Liver (tissue), 9 donors: Measurements from ENCODE around the gene CDK11A. TPM values are rescaled to one million over a fixed set of nuclear protein-coding genes. Genes with fewer than 3 reads are reported as not detected.

Experiments
- DNase-seq: peaks from one replicate; pipeline ENCODE4 v3.0.0-alpha.2; 2017; ENCODE audit warnings: low spot score
- H3K27ac ChIP-seq, 2 donors: one replicate each; pipeline ENCODE4 v1.7.0; 2013; ENCODE audit warnings: inconsistent platforms in 2 of 2, low read length in 2 of 2, control low read depth in 1 of 2, low read depth in 1 of 2, mild to moderate bottlenecking in 1 of 2
- H3K27me3 ChIP-seq, 4 donors: one replicate each; pipeline versions ENCODE4 v1.6.1 to v1.7.0; 2013; ENCODE audit warnings: low read length in 3 of 4, inconsistent platforms in 1 of 4, mild to moderate bottlenecking in 1 of 4, moderate library complexity in 1 of 4; ENCODE audit not compliant: control insufficient read depth in 4 of 4, insufficient read depth in 4 of 4
- H3K36me3 ChIP-seq, 4 donors: one replicate each; pipeline versions ENCODE4 v1.6.1 to v1.7.0; 2013; ENCODE audit warnings: low read length in 3 of 4, mild to moderate bottlenecking in 3 of 4, low read depth in 1 of 4, moderate library complexity in 1 of 4; ENCODE audit not compliant: control insufficient read depth in 4 of 4, insufficient read depth in 3 of 4
- H3K4me1 ChIP-seq, 4 donors: one replicate each; pipeline versions ENCODE4 v1.6.1 to v1.7.0; 2013; ENCODE audit warnings: low read length in 3 of 4, mild to moderate bottlenecking in 3 of 4, moderate library complexity in 1 of 4; ENCODE audit not compliant: control insufficient read depth in 4 of 4, insufficient read depth in 4 of 4
- H3K4me3 ChIP-seq, 3 donors: one replicate each; pipeline versions ENCODE4 v1.6.1 to v1.7.0; 2013; ENCODE audit warnings: low read length in 3 of 3, control low read depth in 1 of 3, low read depth in 1 of 3, mild to moderate bottlenecking in 1 of 3
- H3K9ac ChIP-seq, 2 donors: one replicate each; pipeline ENCODE4 v1.7.0; 2013; ENCODE audit warnings: low read length in 2 of 2, mild to moderate bottlenecking in 2 of 2, moderate library complexity in 2 of 2, control low read depth in 1 of 2, low read depth in 1 of 2
- H3K9me3 ChIP-seq, 4 donors: one replicate each; pipeline versions ENCODE4 v1.6.1 to v1.7.0; 2013; ENCODE audit warnings: low read length in 3 of 4; ENCODE audit not compliant: control insufficient read depth in 4 of 4
- FOXA1 ChIP-seq: IDR thresholded peaks from 2 replicates; pipeline ENCODE4 v1.6.1; 2016; ENCODE audit warnings: antibody characterized with exemption
- FOXA2 ChIP-seq: IDR thresholded peaks from 2 replicates; pipeline ENCODE4 v1.6.1; 2016; ENCODE audit warnings: antibody characterized with exemption
- GABPA ChIP-seq, 2 donors: IDR thresholded peaks in 1 of 2; conservative IDR thresholded peaks in 1 of 2; 2 replicates each; pipeline ENCODE4 v1.6.1; 2016; ENCODE audit warnings: antibody characterized with exemption in 2 of 2, mild to moderate bottlenecking in 1 of 2, moderate library complexity in 1 of 2
- HNF4A ChIP-seq, 2 donors: conservative IDR thresholded peaks; 2 replicates each; pipeline ENCODE4 v1.6.1; 2016; ENCODE audit warnings: antibody characterized with exemption in 2 of 2, mild to moderate bottlenecking in 2 of 2
- HNF4G ChIP-seq: IDR thresholded peaks from 2 replicates; pipeline ENCODE4 v1.6.1; 2016; ENCODE audit warnings: antibody characterized with exemption
- JUND ChIP-seq, 2 donors: IDR thresholded peaks; 2 replicates each; pipeline ENCODE4 v1.6.1; 2016; ENCODE audit warnings: antibody characterized with exemption in 2 of 2
- NR2F2 ChIP-seq: IDR thresholded peaks from 2 replicates; pipeline ENCODE4 v1.6.1; 2016; ENCODE audit warnings: antibody characterized with exemption
- RAD21 ChIP-seq, 2 donors: IDR thresholded peaks; 2 replicates each; pipeline ENCODE4 v1.6.1; 2016; ENCODE audit warnings: antibody characterized with exemption in 2 of 2, mild to moderate bottlenecking in 2 of 2
- RXRA ChIP-seq, 2 donors: IDR thresholded peaks; 2 replicates each; pipeline ENCODE4 v1.6.1; 2017 to 2018; ENCODE audit warnings: antibody characterized with exemption in 2 of 2, mild to moderate bottlenecking in 1 of 2
- SP1 ChIP-seq: IDR thresholded peaks from 2 replicates; pipeline ENCODE4 v1.6.1; 2018; ENCODE audit warnings: antibody characterized with exemption, mild to moderate bottlenecking
- TAF1 ChIP-seq: conservative IDR thresholded peaks from 2 replicates; pipeline ENCODE4 v1.6.1; 2016; ENCODE audit warnings: antibody characterized with exemption, mild to moderate bottlenecking
- YY1 ChIP-seq: IDR thresholded peaks from 2 replicates; pipeline ENCODE4 v1.6.1; 2016; ENCODE audit warnings: antibody characterized with exemption, mild to moderate bottlenecking
- WGBS: extraction: QIAGEN DNeasy Blood & Tissue Kit; methylation state at CpG from one replicate; pipeline ENCODE4 v1.1.7; 2013; 5-methylcytosine and 5-hydroxymethylcytosine counted together
- polyA plus RNA-seq, 2 donors: library from polyadenylated mRNA; stranded (reverse) in 1 of 2; unstranded in 1 of 2; fragments of 200-250 nt in 1 of 2; fragments of >200 nt in 1 of 2; fragmentation: Nextera tagmentation in 1 of 2; extraction: Ambion mirVana in 1 of 2; gene quantifications; one replicate each; pipeline versions ENCODE4 v1.2.1 to v1.2.3, GENCODE V29; 2013 to 2015
- total RNA-seq, 2 donors: library from RNA; depleted of rRNA; stranded (reverse); fragments of >200 nt; gene quantifications; one replicate each; pipeline ENCODE4 v1.2.3, GENCODE V29; 2014
- TF ChIP-seq, protein P1 (sequence below): IDR thresholded peaks from 2 replicates; pipeline ENCODE4 v1.6.1; 2016; ENCODE audit warnings: antibody characterized with exemption
- TF ChIP-seq, protein P2 (sequence below): fragments of 150-350 bp; IDR thresholded peaks from 2 replicates; pipeline ENCODE4 v1.5.1; 2017; ENCODE audit warnings: improper control_type of control experiment, low read depth, low read length; ENCODE audit not compliant: missing input control
- TF ChIP-seq, protein P3 (sequence below): IDR thresholded peaks from 2 replicates; pipeline ENCODE4 v1.6.1; 2016; ENCODE audit warnings: antibody characterized with exemption, mild to moderate bottlenecking
- TF ChIP-seq, protein P4 (sequence below): IDR thresholded peaks from 2 replicates; pipeline ENCODE4 v1.6.1; 2016; ENCODE audit warnings: antibody characterized with exemption
- donor health status: healthy.
- donor health status: healthy.
- donor health status: healthy.
- donor health status: healthy.
- donor health status: healthy.

The CDK11A gene
- total and polyA plus RNA-seq, 4 donors = 13.7 to 17.0 (median 13.9) TPM

DNA sequence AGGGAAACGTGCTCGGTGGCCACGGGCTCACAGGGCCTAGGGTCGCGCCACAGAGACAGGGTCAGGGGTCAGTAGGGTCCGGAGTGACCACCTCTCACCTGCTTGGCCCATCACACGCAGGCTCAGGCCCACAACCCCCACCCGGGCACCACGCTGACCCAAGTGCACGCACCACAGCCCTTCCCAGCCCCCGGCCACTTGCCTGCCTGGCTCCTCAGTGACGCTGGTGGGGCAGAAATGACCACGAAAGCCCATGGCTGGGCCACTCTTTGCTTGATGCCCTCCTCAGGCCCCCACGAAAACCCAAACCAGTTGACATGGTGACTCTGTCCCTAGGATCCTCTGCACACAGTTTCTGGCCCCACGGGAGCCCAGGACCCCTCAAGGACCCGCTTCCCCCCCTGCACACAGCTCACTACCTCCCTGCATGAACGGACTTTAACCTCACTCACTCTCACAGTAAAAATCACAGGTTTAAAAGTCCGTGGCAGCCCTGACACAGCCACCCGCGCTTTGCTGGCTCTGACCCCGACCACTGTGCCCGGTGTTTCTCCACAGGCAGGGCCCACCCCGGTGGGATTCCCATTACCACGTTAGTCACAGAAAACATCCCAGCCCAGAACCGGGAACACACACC is 33.4 kb upstream of the CDK11A start:
- no peaks in the 10 kb centered on the region for H3K27me3 ChIP-seq
- peak overlapping the region; percentile 88 to 89 for H3K27ac ChIP-seq
- 43% methylated on average over 25 of the region's 25 CpGs for WGBS
- TF ChIP-seq HNF4G (peak; percentile 24), RXRA (IDR thresholded peaks at IDR 0.05) (no peak), HNF4A (conservative IDR thresholded peaks at IDR 0.05) (peak in 1 of 2 donors; percentile 58)
- peak overlapping the region; percentile 8 to 61 (median 27) for H3K4me3 ChIP-seq
- peak overlapping the region; percentile 66 to 74 for H3K9ac ChIP-seq
- peaks cover 13 to 48% (median 30%) of the 10 kb centered on the region in 4 donors for H3K4me1 ChIP-seq
- DNase-seq = no peak
- no peaks in the 10 kb centered on the region for H3K9me3 ChIP-seq
- H3K36me3 ChIP-seq = peaks cover 12 to 41% (median 21%) of the 10 kb centered on the region in 4 donors

DNA sequence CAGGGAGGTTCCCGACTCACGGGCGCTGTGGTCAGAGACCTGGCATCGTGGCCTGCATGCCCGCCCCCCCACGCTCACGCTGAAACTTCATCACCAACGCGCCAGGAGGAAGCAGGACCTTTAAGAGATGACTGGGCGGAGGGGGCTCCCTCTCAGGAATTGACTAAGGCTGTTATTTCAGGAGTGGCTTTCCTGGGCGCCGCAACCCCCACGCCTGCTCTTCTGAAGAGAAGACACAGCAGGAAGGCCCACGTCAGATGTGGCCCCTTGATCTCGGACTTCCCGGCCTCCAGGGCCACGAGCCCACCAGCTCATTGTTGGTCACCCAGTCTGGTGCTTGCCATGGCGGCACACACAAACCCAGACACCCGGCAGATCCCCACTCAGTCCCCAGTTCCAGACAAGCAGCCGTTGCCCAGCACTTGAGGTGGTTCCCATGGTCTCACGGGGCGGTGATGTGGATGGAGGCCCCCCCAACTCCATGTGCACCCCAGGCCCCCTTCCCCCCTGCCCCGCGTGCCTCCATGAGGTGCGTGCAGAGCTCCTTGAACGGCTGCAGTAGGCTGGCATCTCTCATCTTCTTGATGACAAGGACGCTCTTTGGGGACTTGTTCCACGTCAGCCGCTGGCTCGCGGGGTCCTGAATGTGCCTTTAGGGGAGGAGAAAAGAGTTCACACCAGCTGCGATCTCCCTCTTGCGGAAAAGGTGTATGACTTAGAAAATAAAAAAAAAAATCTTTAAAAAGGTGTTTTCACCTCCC is 32.7 kb upstream of the CDK11A start:
- Histone ChIP-seq H3K36me3 (peaks cover 12 to 42% (median 18%) of the 10 kb centered on the region in 4 donors), H3K9ac (no peak overlapping the region), H3K27ac (peak overlapping the region; percentile 88 to 89), H3K27me3 (no peaks in the 10 kb centered on the region), H3K9me3 (no peaks in the 10 kb centered on the region), H3K4me3 (peak overlapping the region in 2 of 3 donors; percentile 27 to 61), H3K4me1 (peaks cover 13 to 48% (median 29%) of the 10 kb centered on the region in 4 donors)
- TF ChIP-seq YY1 (no peak), FOXA1 (no peak), JUND (IDR thresholded peaks at IDR 0.05) (no peak), HNF4A (conservative IDR thresholded peaks at IDR 0.05) (no peak)
- TF ChIP-seq, protein P1, sequence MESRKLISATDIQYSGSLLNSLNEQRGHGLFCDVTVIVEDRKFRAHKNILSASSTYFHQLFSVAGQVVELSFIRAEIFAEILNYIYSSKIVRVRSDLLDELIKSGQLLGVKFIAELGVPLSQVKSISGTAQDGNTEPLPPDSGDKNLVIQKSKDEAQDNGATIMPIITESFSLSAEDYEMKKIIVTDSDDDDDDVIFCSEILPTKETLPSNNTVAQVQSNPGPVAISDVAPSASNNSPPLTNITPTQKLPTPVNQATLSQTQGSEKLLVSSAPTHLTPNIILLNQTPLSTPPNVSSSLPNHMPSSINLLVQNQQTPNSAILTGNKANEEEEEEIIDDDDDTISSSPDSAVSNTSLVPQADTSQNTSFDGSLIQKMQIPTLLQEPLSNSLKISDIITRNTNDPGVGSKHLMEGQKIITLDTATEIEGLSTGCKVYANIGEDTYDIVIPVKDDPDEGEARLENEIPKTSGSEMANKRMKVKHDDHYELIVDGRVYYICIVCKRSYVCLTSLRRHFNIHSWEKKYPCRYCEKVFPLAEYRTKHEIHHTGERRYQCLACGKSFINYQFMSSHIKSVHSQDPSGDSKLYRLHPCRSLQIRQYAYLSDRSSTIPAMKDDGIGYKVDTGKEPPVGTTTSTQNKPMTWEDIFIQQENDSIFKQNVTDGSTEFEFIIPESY = no peak
- WGBS = 91% methylated on average over 33 of the region's 33 CpGs
- no peak for DNase-seq

DNA sequence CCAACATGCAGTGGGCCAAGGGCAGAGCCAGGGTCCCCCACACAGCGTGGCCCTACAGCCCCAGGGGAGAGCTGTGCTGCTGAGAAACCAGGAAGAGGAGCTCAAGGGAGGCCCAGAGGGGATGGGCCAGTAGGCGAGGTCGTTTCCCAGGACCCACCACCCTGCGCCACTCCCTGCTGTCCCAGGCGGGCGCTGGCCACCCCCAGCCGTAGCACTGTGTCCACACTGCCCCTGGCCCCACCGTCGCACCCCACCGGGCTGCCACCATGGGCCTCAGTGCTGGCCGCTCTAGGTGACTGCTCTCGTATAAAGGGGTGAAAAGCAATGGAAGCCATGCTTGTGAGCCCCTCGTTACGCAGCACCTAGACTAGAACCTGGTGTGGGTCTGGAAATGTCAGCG is 31.7 kb upstream of the CDK11A start:
- H3K36me3 ChIP-seq = peaks cover 9 to 36% (median 14%) of the 10 kb centered on the region in 4 donors
- H3K4me3 ChIP-seq = no peak overlapping the region
- H3K27ac ChIP-seq = peak overlapping the region; percentile 5 to 24
- H3K27me3 ChIP-seq = no peaks in the 10 kb centered on the region
- TF ChIP-seq RAD21 (IDR thresholded peaks at IDR 0.05) (no peak), TAF1 (no peak), HNF4G (no peak), SP1 (no peak), FOXA1 (no peak), NR2F2 (no peak), YY1 (no peak), FOXA2 (no peak), HNF4A (conservative IDR thresholded peaks at IDR 0.05) (no peak), JUND (IDR thresholded peaks at IDR 0.05) (no peak), RXRA (IDR thresholded peaks at IDR 0.05) (no peak), GABPA (IDR thresholded peaks at IDR 0.05 in 1 of 2, conservative IDR thresholded peaks at IDR 0.05 in 1 of 2) (no peak)
- TF ChIP-seq, protein P2, sequence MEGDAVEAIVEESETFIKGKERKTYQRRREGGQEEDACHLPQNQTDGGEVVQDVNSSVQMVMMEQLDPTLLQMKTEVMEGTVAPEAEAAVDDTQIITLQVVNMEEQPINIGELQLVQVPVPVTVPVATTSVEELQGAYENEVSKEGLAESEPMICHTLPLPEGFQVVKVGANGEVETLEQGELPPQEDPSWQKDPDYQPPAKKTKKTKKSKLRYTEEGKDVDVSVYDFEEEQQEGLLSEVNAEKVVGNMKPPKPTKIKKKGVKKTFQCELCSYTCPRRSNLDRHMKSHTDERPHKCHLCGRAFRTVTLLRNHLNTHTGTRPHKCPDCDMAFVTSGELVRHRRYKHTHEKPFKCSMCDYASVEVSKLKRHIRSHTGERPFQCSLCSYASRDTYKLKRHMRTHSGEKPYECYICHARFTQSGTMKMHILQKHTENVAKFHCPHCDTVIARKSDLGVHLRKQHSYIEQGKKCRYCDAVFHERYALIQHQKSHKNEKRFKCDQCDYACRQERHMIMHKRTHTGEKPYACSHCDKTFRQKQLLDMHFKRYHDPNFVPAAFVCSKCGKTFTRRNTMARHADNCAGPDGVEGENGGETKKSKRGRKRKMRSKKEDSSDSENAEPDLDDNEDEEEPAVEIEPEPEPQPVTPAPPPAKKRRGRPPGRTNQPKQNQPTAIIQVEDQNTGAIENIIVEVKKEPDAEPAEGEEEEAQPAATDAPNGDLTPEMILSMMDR = no peak
- TF ChIP-seq, protein P3, sequence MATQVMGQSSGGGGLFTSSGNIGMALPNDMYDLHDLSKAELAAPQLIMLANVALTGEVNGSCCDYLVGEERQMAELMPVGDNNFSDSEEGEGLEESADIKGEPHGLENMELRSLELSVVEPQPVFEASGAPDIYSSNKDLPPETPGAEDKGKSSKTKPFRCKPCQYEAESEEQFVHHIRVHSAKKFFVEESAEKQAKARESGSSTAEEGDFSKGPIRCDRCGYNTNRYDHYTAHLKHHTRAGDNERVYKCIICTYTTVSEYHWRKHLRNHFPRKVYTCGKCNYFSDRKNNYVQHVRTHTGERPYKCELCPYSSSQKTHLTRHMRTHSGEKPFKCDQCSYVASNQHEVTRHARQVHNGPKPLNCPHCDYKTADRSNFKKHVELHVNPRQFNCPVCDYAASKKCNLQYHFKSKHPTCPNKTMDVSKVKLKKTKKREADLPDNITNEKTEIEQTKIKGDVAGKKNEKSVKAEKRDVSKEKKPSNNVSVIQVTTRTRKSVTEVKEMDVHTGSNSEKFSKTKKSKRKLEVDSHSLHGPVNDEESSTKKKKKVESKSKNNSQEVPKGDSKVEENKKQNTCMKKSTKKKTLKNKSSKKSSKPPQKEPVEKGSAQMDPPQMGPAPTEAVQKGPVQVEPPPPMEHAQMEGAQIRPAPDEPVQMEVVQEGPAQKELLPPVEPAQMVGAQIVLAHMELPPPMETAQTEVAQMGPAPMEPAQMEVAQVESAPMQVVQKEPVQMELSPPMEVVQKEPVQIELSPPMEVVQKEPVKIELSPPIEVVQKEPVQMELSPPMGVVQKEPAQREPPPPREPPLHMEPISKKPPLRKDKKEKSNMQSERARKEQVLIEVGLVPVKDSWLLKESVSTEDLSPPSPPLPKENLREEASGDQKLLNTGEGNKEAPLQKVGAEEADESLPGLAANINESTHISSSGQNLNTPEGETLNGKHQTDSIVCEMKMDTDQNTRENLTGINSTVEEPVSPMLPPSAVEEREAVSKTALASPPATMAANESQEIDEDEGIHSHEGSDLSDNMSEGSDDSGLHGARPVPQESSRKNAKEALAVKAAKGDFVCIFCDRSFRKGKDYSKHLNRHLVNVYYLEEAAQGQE = no peak
- TF ChIP-seq, protein P4, sequence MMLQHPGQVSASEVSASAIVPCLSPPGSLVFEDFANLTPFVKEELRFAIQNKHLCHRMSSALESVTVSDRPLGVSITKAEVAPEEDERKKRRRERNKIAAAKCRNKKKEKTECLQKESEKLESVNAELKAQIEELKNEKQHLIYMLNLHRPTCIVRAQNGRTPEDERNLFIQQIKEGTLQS = no peak
- TF ChIP-seq, protein P1 = no peak
- peaks cover 13 to 48% (median 29%) of the 10 kb centered on the region in 4 donors for H3K4me1 ChIP-seq
- WGBS = 91% methylated on average over 15 of the region's 15 CpGs
- no peaks in the 10 kb centered on the region for H3K9me3 ChIP-seq
- no peak for DNase-seq
- H3K9ac ChIP-seq = no peak overlapping the region
